HK-2 (cell line): ENCODE data around the gene NADSYN1.
"Not testable (repeated sequence)": the region's sequence is repeated elsewhere in the genome, so short reads cannot be mapped to it uniquely, and the experiment has no call there.

Source experiments
- DNase-seq: peaks from one replicate; pipeline ENCODE4 v3.0.0-alpha.2; 2018; ENCODE audit not compliant: unreplicated experiment

NADSYN1 gene

DNA sequence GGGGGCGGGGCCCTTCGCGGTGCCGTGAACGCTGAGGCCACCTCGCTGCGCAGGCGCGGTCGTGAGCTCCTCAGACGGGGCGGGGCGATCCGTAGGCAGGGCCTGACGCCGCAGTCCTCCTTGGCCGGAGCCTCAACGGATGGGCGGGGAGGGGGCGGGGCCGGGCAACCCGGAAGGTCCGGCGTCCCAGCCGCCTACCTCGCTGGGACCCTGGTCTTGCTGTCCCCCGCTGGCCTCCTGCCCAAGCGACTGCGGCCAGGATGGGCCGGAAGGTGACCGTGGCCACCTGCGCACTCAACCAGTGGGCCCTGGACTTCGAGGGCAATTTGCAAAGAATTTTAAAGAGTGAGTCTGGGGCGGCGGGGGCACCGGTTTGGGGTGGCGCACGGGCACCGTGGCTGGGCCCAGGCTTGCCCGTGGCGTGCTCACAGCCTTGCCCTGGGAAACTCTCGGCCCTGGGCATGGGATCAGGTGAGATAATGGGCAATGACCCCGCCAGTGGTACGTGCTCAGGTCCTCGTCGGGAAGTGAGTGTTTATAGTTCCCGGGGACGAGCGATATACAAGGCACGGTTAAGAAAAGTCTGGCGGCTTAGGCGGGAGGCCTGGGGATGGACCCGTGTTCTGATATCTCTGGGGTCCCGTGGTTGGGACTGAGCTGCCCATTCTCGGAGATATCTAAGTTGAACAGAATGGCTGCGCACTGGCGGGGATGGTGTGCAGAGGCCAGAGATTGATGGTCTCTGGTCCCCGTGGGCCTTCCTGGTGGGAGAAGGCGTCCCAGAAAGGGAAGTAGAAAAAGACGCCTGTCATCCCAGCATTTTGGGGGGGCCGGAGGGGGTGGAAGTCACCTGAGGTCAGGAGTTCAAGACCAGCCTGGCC lies at the start of gene NADSYN1:
Gene NADSYN1, plus strand, starts transcription at position 167 of the 881 bp plus-strand sequence. Its CDS starts 94 bp downstream, at position 261.
- peak; percentile 92 for DNase-seq

DNA sequence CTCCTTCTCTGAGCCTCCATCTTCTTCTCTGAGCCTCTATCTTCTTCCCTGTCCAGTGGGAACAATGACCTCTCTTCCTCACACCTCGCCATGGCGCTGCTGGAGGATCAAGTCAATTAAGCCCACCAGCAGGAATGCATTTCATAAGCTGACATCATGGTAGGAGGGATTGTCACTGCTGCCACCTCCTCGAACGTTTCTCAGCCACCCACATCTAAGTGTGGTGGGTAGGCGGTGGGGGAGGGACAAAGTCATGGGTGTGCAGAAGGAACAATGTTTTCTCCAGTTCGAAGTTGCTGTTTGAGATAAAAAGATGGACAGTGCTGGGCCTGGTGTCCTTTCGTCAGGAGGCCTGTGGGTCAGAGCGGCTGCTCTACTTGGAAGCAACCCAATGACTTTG lies 48.8 kb upstream of the NADSYN1 start:
- DNase-seq = no peak

DNA sequence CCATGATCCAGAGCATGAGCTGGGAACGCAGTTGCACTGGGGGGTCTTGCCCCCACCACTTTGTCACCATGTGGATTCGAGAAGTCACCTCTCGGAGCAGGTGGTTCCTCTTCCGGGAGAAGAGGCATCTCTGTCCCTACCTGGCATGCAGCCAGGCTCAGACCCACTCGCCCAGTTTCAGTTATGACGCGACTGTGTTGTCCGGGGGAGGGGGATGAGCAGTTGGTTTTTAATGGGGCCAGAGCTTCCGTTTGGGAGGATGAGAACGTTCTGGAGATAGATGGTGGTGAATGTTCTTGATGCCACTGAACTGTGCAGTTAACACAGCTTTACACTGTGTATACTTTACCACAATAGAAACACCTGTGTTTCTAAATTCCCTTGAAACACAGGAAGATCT lies 46.3 kb upstream of the NADSYN1 start:
- DNase-seq = no peak

DNA sequence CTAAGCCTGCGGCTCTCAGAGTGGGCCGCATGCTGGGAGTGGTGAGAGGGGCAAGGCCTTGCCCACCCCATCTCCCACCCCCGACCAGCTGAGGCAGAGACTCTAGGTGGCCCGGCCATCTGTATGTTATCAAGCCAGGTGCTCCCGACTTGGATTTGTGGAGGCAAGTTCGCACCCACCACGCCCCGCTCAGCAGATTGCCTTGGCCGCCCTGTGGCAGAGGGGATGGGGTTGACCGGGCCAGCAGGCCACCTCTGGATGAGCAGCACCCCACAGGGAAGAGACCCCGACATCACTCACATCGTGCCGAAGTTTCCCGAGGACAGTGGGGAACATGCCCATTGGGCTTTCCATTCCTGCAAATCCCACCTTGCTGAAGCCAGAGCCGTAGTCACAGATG lies 45.6 kb upstream of the NADSYN1 start:
- DNase-seq = no peak

DNA sequence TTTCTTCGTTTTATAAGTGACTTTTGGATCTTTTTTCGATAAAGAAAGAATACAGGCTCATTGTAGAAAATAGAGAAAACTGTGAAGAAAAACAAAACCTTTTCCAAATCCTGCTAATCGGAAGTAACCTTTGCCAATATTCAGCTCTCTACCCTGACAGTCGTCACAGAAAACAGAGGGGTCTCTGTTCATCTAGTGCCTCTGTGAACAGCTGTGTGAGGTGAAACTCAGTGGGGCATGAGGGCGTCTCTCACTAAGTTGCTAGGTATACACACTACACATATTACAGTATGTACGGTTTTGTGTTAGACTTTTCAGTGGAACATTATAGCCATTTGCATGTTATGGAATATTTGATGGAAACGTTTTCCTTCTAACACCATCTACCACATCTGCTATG lies 44.2 kb upstream of the NADSYN1 start:
- no peak for DNase-seq

DNA sequence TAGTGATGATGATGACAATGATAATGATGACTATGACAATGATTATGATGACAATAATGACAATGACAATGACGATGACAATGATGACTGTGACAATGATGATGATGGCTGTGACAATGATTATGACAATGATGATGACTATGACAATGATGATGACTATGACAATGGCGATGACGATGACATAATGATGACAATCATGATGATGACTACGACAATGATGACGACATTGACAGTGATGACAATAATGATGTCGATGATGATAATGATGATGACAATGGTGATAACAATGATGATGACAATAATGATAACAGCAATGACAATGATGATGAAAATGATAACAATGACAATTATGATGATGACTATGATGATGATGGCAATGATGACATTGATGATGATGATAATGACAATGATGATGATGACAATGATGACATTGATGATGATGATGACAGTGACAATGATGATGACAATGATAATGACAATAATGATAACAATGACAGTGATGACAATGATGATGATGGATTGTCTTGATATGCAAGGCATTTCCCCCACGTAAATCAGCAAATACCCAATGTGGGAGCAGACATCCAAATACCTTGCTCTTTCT lies 42.5 kb upstream of the NADSYN1 start:
- DNase-seq = no peak

DNA sequence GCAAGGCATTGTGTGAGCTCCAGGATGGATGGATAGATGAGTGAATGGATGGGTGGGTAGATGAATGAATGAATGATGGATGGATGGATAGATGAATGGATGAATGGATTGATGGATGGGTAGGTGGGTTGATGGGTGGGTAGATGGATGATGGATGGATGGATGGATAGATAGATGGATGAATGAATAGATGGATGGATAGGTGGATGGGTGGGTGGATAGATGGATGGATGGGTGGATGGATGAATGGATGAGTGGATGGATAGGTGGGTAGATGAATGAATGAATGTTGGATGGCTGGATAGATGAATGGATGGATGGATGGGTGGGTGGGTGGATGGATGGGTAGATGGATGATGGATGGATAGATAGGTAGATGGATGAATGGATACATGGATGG lies 38.4 kb upstream of the NADSYN1 start:
- no peak for DNase-seq

DNA sequence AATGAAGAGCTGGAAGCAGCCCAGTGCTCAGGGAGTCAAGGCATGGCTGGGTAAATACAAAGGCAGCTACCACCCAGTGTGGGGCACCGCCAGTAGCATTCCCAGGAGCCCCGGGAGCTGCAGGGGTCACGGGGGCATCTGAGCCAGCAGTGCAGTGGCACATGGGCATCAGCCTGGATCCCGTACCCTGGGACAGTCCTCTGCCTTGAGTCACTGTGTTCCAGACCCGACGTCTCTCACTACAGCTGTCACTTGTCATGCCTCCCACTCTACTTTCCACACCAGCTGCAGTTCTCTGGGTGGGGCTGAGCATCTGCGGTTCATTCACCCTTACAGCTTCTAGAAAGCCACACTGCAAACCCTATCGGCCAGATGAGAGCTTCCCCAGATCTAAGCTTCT lies 34.4 kb upstream of the NADSYN1 start:
- no peak for DNase-seq

DNA sequence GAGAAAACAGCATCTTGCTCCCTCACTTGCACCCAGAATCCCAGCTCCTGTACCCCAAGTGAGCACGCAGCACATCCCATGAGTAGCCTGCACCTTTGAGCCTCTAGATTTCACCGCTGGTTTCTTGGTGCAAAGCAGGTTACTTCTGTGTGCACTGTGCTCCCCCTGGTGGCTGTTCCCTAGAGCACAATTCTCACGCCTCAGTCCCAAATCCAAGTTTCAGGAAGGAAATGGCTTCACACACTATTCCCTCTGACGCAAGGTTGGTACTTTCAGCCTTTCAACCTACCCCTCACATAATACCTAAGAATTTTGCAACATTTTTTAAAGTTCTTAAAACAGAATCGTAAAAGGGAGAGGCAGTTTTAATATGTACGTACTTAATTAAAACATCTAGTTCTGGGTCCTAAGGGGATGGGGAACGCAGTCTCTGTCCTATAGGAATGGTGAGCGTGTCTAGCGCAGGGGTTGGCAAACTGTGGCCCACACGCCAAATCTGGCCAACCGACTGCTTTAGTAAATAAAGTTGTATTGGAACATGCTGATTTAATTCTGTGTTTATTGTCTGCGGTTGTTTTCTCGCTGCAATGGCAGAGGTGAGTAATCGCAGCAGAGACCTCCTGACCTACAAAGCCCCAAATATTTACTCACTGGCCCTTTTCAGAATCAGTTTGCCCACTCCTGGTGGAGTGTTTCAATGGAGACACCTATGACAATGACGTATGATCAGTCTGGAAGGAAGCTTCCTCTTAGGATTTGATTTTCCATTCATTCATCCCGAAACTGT lies 32.4 kb upstream of the NADSYN1 start:
- peak; percentile 28 for DNase-seq

DNA sequence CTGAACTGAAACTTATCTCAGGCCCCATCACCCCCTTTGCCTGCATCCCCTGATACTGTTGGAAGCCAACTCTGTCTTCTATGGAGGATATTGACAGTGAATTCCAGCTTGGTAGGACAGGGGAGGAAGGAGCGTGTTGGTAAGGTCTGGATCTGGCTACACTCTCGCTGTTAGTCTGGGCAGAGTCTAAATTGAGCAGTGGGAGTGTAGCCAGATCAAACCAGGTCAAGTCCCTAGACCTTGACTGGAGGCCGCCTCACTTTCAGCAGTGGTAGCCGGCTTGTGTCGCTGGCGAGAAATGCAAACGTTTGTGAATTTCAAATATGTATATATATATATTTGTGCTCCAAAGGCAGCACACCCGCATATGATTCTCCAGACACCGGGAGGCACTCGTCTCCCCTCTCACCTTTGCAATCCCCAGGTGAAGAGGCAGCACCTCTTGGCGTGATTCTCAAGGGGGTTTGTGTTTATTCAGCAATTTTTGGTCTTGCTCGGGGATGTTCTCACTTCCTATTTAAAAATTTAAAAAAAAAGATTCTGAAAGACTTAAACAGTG lies 31.5 kb upstream of the NADSYN1 start:
- no peak for DNase-seq

DNA sequence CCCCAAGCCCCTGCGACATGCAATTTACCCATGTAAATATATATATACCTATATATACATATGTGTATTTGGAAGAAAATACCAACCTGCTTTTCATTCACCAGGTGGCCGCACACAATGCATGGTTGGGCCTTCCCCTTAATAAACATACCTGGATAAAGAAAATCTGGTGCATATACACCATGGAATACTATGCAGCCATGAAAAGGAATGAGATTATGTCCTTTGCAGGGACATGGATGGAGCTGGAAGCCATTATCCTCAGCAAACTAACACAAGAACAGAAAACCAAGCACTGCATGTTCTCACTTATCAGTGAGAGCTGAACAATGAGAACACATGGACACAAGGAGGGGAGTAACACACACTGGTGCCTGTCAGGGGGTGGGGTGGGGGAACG lies 30.7 kb upstream of the NADSYN1 start:
- DNase-seq = not testable (repeated sequence)

DNA sequence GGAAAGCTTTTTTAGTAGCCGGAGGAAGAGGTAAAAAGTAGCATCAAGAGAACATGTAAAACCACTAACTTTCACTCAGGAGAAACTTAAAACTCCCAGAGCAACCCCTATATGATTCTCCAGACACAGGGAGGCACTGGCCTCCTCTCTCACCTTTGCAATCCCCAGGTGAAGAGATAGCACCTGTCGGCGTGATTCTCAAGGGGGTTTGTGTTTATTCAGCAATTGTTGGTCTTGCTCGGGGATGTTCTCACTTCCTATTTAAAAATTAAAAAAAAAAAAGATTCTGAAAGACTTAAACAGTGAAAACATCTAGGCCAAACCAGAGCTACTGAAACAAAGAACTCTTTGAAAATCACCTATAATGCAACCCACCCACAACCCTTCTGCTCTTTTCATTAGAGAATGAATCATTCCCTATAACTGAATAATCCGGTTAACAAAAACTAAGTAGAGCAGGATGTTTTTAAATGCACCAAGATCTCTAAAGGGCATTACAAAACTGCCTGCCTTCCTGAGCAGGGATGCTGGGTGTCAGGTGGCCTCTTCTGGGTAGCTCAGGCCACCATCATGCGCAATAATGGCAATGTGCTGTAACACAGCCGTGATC lies 29.7 kb upstream of the NADSYN1 start:
- DNase-seq = no peak

DNA sequence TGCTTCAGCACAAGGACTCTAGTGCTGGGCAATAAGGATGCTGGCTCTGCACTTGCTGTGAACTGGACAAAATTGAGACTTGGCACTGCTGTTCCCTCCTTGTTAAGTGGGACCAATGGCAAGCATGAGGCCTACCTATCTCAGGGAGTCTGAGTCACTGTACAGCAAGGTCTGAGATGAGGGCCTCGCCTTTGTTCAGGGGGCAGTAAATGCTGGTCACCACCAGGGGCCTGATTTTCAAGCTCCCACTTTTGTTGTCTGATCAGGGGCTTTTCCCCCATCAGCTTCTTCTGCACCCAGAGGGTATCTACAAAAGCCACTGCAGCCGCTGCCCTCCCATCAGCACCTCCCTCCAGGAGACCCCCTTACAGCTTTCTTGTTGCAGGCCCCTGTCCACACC lies 27.6 kb upstream of the NADSYN1 start:
- DNase-seq = no peak

DNA sequence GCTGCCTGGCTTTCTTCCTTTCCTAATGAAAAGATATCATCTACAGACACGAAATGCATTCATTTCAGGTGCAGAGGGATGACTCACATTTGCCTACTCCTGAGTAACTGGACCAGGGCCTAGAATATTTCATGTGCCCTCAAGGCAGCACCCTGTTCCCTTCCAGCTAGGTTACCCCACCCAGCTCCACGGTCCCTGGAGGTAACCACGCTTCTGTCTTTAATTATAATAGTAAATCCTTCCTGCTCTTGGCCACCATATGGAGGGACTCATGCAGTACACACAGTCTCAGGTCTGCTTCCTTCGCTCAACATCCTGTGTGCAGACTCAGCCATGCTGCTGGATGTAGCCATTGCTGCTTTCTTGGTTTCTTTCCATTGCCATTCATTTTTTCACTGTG lies 27.1 kb upstream of the NADSYN1 start:
- no peak for DNase-seq

DNA sequence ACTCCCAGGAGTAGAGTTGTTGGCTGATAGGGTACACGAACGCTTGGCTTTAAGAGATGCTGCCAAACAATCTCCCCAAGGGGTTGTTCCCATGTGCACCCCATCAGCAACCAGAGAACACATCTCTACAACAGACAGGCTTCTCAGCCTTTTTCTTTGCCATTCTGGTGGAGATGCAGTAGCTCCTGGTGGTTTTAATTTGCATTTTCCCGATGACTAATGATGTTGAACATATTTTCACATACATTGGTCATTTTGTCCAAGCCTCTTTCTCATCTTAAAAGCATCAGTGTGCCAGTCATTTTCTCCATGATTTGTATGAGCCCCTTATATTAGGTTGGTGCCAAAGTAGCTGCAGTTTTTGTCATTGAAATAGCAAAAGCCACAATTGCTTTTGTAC lies 26.6 kb upstream of the NADSYN1 start:
- no peak for DNase-seq

DNA sequence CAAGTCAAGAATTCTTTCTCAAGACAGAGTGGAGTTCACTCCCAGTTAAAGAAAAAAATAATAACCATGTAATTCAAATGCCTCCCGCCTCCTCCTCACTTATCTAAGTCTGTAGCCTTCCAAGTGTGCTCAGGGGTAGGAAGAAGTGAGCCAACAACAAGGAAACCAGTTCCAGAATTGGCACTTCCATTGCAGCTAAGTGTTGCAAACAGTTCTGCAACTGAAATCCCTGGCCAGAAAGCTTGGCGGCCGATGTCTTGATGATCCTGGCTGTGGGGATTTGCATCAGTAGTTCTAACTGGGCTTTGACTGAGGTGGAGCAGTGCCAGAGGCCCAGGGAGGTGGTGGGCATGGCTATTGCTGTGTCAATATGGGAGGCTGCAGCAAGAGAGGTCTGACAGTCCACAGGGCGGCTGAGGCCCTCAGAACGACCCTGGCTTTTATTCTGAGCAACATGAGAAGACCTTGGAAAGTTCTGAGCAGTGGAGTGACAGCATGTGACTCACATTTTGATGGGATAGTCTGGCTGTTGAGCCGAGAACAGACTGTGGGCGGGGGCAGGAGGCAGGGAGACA lies 24.1 kb upstream of the NADSYN1 start:
- DNase-seq = no peak

DNA sequence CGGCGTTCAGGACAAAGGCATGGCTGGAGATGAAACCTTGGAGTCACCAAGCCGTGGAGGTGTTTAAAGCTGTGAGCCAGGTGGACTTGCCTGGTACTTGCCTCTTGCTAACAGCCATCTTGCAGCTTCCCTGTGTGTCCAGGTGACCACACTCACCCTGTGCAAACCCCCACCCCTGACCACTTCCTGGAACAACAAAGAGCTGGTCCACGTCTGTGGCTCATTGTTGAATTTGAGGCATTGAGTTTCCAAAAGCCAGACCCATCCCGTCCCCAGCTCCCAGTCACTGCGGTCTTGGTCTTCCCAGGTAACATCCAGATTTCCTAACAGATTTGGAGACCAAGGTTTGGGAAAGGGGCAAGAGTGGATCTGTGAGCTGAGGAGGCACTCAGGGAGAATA lies 23.3 kb upstream of the NADSYN1 start:
- DNase-seq = no peak

DNA sequence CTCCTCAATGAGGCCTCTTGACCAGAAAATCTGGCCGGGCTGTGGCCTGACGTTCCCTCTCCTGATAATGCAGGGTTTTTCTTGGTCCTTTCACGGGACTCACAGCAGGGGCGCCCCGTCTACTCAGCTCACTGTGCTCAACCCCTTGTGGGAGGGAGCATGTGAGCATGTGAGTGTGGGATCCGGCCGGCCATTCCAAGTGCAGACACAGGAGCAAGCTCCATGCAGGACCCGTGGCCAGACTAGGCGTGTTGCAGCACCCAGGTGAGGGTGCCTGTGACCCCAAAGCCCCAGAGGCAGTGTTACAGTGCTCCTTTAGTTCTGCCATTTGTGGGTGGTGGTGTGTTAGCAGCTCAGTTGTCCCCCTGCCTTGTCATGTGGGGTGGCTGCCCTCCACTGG lies 22.8 kb upstream of the NADSYN1 start:
- DNase-seq = no peak

DNA sequence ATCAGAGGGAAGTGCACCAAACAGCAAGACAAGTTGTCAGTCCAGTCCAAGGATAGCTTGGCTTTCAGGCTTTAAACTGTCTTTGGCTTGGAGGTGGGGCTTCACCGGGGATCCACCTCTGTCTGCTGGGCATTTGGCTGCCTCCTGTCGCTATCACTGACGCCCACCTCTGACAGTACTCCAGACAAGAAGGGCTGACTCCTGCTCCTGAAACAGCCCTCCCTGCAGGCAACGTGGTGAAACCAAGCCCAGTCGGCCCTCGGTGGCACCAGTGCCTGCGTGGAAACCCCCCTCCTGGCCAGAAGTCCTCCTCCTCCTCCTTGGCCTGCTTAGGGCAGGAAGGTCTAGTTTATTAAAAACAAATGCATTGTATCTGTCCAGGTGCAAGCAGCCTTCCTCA lies 21.7 kb upstream of the NADSYN1 start:
- DNase-seq = no peak

DNA sequence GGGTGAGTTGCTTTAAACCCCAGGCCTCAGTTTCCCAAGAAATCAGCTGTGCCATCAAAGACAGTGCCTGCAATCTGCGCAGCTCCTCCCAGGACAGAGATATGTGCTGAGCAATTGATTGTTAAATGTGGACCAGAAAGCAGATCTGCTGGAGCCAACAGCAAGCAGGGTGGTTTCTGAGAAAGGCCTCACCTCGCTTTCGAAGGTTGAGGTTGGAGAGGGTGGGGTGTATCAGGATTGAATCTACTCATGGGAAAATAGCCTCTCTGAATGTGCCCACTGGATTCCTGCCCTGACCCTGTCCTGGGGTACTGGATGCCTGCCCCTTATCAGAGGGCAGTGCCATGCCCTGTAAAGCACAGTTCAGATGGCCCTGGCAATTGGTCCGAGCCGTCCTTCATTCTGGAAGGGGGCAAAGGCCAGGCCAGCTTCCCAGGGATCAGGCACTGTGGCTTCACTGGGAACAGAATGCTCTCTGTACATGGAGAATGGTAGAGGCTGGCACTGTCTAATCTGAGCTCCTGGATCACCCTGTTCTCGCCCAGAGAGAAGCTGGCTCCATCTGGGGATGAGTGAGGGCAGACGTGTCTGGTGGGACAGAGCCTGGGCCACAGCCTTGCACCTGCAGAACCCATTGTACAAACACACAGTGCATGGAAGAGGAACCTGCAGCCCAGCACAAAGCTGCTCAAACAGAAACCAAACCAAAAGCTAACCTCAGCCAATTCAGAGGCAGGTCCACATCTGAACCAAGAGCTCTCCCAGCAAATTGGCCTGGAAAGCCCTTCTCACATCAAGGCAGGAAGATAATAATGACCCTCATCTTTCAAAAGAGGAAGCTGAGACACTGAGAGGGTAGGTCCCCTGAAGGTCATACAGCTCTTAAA lies 20.0 kb upstream of the NADSYN1 start:
- DNase-seq = no peak
